Peyer's patch (tissue), 4 donors: ENCODE measurements around the gene CD164L2. TPM values are rescaled to one million over a fixed set of nuclear protein-coding genes. Genes with fewer than 3 reads are reported as not detected.

Experiments used
- DNase-seq, 3 donors: peaks; one replicate each; pipeline ENCODE4 v3.0.0-alpha.2; 2017 to 2019
- H3K27ac ChIP-seq, 4 donors: fragments of 200-600 bp; sonication (generic); one replicate each; pipeline ENCODE4 v1.5.1; 2016 to 2019
- H3K27me3 ChIP-seq, 2 donors: fragments of 200-600 bp; sonication (generic); one replicate each; pipeline ENCODE4 v1.5.1; 2019
- H3K36me3 ChIP-seq, 3 donors: fragments of 200-600 bp; sonication (generic); one replicate each; pipeline ENCODE4 v1.5.1; 2016 to 2019
- H3K4me1 ChIP-seq, 4 donors: fragments of 200-600 bp; sonication (generic); one replicate each; pipeline ENCODE4 v1.5.1; 2016 to 2019
- H3K4me3 ChIP-seq, 4 donors: fragments of 200-600 bp; sonication (generic); 1 replicate in 3 of 4; 2 replicates in 1 of 4; pipeline ENCODE4 v1.5.1; 2016 to 2019; ENCODE audit warnings: mild to moderate bottlenecking in 1 of 4
- H3K9me3 ChIP-seq, 4 donors: fragments of 200-600 bp; sonication (generic); one replicate each; pipeline ENCODE4 v1.5.1; 2016 to 2019; ENCODE audit warnings: mild to moderate bottlenecking in 1 of 4
- CTCF ChIP-seq, 6 experiments: fragments of 450-650 bp in 4 of 6; fragments of 200-600 bp in 2 of 6; sonication (generic) in 1 of 6; IDR thresholded peaks; one replicate each; pipeline ENCODE4 v1.5.1; 2017 to 2019; ENCODE audit warnings: antibody characterized with exemption in 6 of 6, mild to moderate bottlenecking in 3 of 6, moderate library complexity in 1 of 6
- POLR2A ChIP-seq, 2 donors: fragments of 450-650 bp; IDR thresholded peaks; one replicate each; pipeline ENCODE4 v1.5.1; 2017; ENCODE audit warnings: antibody characterized with exemption in 2 of 2, mild to moderate bottlenecking in 2 of 2, moderate library complexity in 2 of 2
- total RNA-seq, 4 donors: library from RNA; depleted of rRNA; stranded (reverse); fragments of >200 nt; gene quantifications; one replicate each; pipeline ENCODE4 v1.1.0, GENCODE V29; 2016

Gene CD164L2
- total RNA-seq, 4 donors from 2014 or later = not detected

GRCh38 chr1:27363766-27364695, 19.1 kb downstream of the CD164L2 start:
- Histone ChIP-seq H3K4me1 (peaks cover 0 to 27% (median 17%) of the 10 kb centered on the region in 4 donors), H3K9me3 (no peaks in the 10 kb centered on the region), H3K27me3 (no peaks in the 10 kb centered on the region), H3K27ac (no peak overlapping the region), H3K36me3 (peaks cover 0 to 11% (median 0%) of the 10 kb centered on the region in 3 donors), H3K4me3 (no peak overlapping the region)
- DNase-seq = no peak
- TF ChIP-seq POLR2A (IDR thresholded peaks at IDR 0.05) (no peak), CTCF (IDR thresholded peaks at IDR 0.05) (no peak)

- Histone ChIP-seq H3K9me3 (no peaks in the 10 kb centered on the region), H3K27me3 (no peaks in the 10 kb centered on the region), H3K4me1 (peaks cover 3 to 36% (median 21%) of the 10 kb centered on the region in 4 donors), H3K4me3 (no peak overlapping the region), H3K27ac (no peak overlapping the region), H3K36me3 (peaks cover 0 to 14% (median 0%) of the 10 kb centered on the region in 3 donors)
- TF ChIP-seq POLR2A (IDR thresholded peaks at IDR 0.05) (no peak), CTCF (IDR thresholded peaks at IDR 0.05) (no peak)
- no peak for DNase-seq
Observed at GRCh38 chr1:27361553-27361952, 21.6 kb downstream of the CD164L2 start.

- peak overlapping the region in 3 of 4 donors; percentile 42 to 51 (median 44) for H3K4me3 ChIP-seq
- peaks cover 3 to 36% (median 24%) of the 10 kb centered on the region in 4 donors for H3K4me1 ChIP-seq
- peaks cover 0 to 19% (median 0%) of the 10 kb centered on the region in 3 donors for H3K36me3 ChIP-seq
- no peak overlapping the region for H3K27ac ChIP-seq
- H3K27me3 ChIP-seq = no peaks in the 10 kb centered on the region
- no peak for TF ChIP-seq CTCF (IDR thresholded peaks at IDR 0.05)
- H3K9me3 ChIP-seq = no peaks in the 10 kb centered on the region
- DNase-seq = no peak
Observed at GRCh38 chr1:27361044-27361402, 22.1 kb downstream of the CD164L2 start.

GRCh38 chr1:27360159-27361043, 22.7 kb downstream of the CD164L2 start:
- peaks cover 0 to 25% (median 0%) of the 10 kb centered on the region in 3 donors for H3K36me3 ChIP-seq
- no peaks in the 10 kb centered on the region for H3K27me3 ChIP-seq
- H3K27ac ChIP-seq = peak overlapping the region in 2 of 4 donors; percentile 20 to 49
- peaks cover 3 to 36% (median 24%) of the 10 kb centered on the region in 4 donors for H3K4me1 ChIP-seq
- H3K4me3 ChIP-seq = peak overlapping the region; percentile 42 to 51 (median 46)
- no peak for TF ChIP-seq CTCF (IDR thresholded peaks at IDR 0.05)
- no peak for TF ChIP-seq POLR2A (IDR thresholded peaks at IDR 0.05)
- no peaks in the 10 kb centered on the region for H3K9me3 ChIP-seq
- DNase-seq = peak; percentile 55 to 77 (median 67)

GRCh38 chr1:27359822-27360158, 23.3 kb downstream of the CD164L2 start:
- H3K27me3 ChIP-seq = no peaks in the 10 kb centered on the region
- peaks cover 3 to 31% (median 19%) of the 10 kb centered on the region in 4 donors for H3K4me1 ChIP-seq
- H3K36me3 ChIP-seq = peaks cover 0 to 31% (median 0%) of the 10 kb centered on the region in 3 donors
- peak overlapping the region; percentile 42 to 51 (median 46) for H3K4me3 ChIP-seq
- no peaks in the 10 kb centered on the region for H3K9me3 ChIP-seq
- peak overlapping the region in 1 of 4 donors; percentile 49 for H3K27ac ChIP-seq
- TF ChIP-seq POLR2A (IDR thresholded peaks at IDR 0.05) (no peak), CTCF (IDR thresholded peaks at IDR 0.05) (no peak)
- DNase-seq = no peak
